Epidermal melanocyte (primary cell): ENCODE data around the gene HOATZ.

Experiments
- DNase-seq: peaks from one replicate; pipeline ENCODE4 v3.0.0; 2011; ENCODE audit warnings: low spot score; ENCODE audit not compliant: insufficient read length

HOATZ gene

DNA sequence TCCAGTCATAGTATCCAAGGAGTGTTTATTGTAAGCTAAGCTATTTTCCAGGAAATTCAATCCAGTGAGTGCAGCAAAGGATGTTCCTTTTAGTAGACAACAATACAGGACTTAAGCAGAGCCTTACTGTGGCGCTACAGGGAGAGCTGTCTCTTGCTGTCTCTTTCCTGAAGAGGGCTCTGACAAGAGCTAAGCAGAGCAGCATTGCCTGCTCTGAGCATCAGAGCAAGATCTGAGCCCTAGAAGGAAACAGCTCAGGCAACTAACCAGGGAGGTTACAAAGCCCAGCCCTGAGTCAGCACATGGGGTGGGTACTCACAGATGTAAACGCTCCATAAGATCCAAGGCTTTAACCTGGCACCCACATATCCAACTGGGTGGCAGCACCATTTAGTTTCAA, 33.9 kb downstream of the HOATZ start:
- no peak for DNase-seq

DNA sequence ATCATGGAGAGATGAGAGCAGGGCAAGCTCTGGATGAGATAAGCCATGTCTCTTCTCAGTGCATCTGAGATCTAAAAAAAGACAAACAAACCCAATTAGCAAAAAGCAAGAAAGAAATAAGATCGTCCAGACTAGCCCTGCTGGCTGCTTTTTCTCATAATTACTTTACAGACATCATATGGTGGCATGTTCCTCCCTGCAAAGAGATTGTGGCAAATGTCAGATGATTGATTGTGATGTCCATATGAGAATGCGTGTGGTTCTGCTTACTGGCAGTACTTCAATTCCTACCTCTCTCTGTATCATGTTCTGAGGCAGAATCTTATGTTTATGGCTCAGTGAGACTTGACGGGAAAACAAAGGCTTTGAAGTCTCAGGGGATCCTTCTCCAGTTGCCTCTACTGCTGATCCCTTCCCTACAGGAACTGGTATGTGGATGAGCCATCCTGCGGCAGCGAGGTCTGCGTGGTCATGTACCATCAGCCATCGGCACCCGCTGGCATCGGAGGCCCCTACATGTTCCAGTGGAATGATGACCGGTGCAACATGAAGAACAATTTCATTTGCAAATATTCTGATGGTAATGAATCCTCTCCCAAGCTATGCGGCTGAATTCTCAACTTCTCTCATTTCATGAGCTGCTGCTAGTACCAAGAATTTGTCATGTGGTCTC, 34.8 kb downstream of the HOATZ start:
- no peak for DNase-seq

GRCh38 chr11:111549869-111550203, 35.3 kb downstream of the HOATZ start:
- no peak for DNase-seq

GRCh38 chr11:111550258-111550657, 35.7 kb downstream of the HOATZ start:
- no peak for DNase-seq

GRCh38 chr11:111554532-111554931, 40.0 kb downstream of the HOATZ start:
- no peak for DNase-seq

DNA sequence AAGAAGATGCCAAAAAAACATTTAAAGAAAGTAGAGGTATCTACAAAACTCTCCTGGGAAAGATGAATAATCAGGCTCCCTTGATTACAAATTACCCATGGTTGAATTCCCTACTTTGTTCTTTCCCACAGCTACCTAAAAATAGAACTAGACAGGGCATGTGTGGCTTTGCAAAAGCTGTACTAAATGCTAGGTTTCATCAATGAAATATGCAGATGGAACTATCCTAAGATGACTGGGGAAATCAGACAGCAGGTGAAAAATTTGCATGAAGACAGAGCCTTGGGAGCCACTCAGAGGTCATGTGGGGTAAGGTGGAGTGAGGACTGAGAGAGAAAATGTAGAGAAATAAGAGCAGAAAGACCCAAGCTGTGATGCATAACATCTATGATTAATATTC, 40.7 kb downstream of the HOATZ start:
- no peak for DNase-seq

DNA sequence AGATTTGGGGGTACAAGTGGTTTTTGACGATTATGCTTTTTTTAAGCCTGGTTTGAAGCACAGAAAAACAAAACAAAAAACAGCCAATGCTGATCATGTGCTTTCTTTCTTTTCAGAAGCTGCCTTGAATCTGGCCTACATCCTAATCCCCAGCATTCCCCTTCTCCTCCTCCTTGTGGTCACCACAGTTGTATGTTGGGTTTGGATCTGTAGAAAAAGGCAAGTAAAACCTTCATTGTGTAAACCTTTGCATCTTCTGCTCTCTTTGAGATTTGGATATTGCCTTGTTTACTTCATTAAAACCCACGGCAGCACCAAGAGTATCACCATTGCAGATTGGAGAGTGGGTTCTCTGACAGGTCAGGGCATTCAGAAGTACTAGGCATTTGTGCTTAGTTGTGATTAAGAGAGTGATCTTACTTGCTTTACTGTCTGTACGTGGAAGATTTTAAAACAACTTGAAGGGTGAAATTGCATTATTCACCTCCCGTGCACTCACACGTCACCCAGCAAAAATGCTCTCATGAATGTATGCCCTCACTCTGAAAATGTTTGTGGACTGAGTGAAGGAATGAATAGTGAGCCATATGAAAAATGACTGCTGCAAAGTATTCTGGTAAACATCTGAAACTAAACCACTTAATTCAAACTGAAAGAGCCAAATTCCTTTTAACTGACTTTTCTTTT, 43.0 kb downstream of the HOATZ start:
- DNase-seq = peak; percentile 32

DNA sequence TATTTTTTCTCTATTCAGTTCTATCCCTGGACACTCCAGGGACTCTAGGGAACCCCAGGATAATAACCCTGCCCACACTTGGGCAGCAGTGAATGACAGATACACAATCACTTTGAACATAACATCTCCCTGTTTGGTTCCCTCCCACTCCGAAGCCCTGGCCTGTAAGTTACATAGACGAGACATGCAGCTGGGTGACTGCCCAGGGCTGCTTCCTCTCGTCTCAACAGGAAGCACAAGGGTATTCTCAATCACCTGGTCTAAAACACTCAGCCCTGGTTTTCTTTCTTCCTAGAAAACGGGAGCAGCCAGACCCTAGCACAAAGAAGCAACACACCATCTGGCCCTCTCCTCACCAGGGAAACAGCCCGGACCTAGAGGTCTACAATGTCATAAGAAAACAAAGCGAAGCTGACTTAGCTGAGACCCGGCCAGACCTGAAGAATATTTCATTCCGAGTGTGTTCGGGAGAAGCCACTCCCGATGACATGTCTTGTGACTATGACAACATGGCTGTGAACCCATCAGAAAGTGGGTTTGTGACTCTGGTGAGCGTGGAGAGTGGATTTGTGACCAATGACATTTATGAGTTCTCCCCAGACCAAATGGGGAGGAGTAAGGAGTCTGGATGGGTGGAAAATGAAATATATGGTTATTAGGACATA, 45.4 kb downstream of the HOATZ start:
- no peak for DNase-seq

DNA sequence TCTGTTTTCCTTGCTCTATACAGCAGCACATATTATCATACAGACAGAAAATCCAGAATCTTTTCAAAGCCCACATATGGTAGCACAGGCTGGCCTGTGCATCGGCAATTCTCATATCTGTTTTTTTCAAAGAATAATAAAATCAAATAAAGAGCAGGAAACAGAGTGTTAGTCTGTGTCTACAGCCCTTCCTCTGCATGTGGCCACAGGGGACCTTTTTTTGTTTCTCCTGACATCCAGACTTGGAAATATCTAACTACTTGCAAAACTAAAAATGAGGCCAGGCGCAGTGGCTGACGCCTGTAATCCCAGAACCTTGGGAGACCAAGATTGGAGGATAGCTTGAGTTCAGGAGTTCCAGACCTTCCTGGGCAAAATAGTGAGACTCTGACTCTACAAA, 46.2 kb downstream of the HOATZ start:
- no peak for DNase-seq

GRCh38 chr11:111561306-111561705, 46.7 kb downstream of the HOATZ start:
- no peak for DNase-seq

- no peak for DNase-seq
Observed at GRCh38 chr11:111561791-111562325, 47.3 kb downstream of the HOATZ start.

DNA sequence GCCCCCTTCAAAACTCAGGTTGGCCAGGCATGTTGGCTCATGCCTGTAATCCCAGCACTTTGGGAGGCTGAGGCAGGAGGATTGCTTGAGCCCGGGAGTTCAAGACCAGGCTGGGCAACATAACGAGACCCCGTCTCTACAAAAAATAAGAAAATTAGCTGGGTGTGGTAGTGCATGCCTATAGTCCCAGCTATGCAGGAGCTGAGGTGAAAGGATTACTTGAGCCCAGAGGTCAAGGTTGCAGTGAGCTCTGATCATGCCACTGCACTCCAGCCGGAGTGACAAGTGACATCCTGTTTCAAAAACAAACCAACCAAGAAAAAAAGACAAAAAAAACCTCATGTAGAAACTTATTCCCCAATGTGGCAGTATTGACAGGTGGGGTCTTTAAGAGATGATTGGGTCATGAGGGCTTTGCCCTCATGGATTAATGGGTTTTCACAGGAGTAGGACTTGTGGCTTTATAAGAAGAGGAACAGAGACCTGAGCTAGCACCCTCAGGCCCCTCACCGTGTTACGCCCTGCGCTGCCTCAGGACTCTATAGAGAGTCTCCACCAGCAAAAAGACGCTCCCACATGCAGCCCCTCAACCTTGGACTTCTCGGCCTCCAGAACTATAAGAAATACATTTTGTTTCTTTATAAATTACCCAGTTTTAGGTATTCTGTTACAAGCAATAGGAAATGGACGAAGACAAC, 48.3 kb downstream of the HOATZ start:
- DNase-seq = no peak

DNA sequence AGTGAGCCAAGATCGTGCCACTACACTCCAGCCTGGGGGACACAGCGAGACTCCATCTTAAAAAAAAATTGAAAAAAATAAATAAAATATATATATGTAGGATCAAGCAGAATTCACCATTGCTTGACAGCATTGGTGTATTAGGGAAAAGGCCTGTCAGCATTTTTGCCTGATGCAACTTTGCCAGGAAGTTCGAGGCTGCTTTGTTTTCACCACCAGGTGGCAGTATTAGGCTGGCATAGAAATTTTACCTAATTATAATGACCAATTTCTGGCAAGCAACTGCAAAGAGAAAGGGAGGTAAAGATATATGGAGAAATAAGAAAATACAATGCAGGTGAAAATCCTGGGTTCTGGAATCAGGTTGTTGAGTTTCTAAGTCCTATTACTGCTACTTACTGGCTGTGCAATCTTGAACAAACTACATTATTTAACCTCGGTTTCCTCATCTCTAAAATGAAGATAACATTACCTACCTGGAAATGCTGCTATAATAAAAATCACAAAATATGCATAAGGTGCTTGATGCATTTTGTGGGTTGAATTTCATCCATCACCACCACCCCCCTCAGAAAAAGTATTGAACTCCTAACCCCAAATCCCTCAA, 50.6 kb downstream of the HOATZ start:
- DNase-seq = peak; percentile 66

DNA sequence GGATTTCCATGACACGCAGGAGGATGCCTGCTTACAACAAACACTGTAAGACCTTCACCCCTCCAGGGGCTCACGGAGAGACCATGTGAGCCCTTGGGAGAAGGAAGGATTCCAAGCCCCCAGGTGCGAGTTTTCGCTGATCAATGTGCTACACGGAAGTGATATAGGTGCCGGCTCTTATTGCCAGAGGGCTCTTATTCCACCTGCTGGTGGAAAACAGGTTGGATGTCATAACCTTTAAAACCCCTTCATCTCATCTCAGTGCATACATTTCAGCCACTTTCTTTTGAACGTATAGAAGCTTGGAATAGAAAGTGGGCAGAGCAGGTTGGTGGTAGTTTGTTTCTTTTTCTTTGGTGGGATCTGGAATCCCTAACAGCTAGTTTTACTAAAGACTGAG, 51.7 kb downstream of the HOATZ start:
- no peak for DNase-seq

- DNase-seq = no peak
Observed at GRCh38 chr11:111569476-111569875, 54.9 kb downstream of the HOATZ start.

- DNase-seq = no peak
Observed at GRCh38 chr11:111570796-111571195, 56.2 kb downstream of the HOATZ start.

GRCh38 chr11:111571829-111572501, 57.4 kb downstream of the HOATZ start:
- no peak for DNase-seq

- no peak for DNase-seq
Observed at GRCh38 chr11:111572581-111572980, 58.0 kb downstream of the HOATZ start.

GRCh38 chr11:111573821-111574249, 59.3 kb downstream of the HOATZ start:
- DNase-seq = no peak

- no peak for DNase-seq
Observed at GRCh38 chr11:111574373-111575225, 60.0 kb downstream of the HOATZ start.
